Activated B cell treated with CpG ODN at 0.5 μM for 24 hours (primary cell): ENCODE data around the gene EFCAB8. TPM values are rescaled to one million over a fixed set of nuclear protein-coding genes. Genes with fewer than 3 reads are reported as not detected.

Experiments used
- ATAC-seq: fragments of 200-7000 bp; cut with Tn5 transposase; one replicate; pipeline ENCODE4 v1.10.0; 2021; ENCODE audit warnings: low read depth, mild to moderate bottlenecking, moderate library complexity
- CTCF ChIA-PET: fragments of 350-600 bp; sonication (Branson Sonifier 250); formaldehyde crosslinking; loops from one replicate; lab custom pipeline; 2021; ENCODE audit warnings: antibody characterized with exemption; lab: Charles Lee
- POLR2A ChIA-PET: fragments of 350-600 bp; sonication (Branson Sonifier 250); formaldehyde crosslinking; loops from one replicate; lab custom pipeline; 2021; ENCODE audit warnings: antibody characterized with exemption; lab: Charles Lee
- DNase-seq: peaks from one replicate; pipeline ENCODE4 v3.0.0; 2022
- H3K27ac Mint-ChIP-seq: one replicate; pipeline ENCODE4 v1.8.0; 2020; ENCODE audit warnings: mixed read lengths
- H3K27me3 Mint-ChIP-seq: one replicate; pipeline ENCODE4 v1.8.0; 2021; ENCODE audit warnings: mixed read lengths
- H3K36me3 Mint-ChIP-seq: one replicate; pipeline ENCODE4 v1.8.0; 2021; ENCODE audit warnings: low read depth, mixed read lengths
- H3K4me1 Mint-ChIP-seq: one replicate; pipeline ENCODE4 v1.8.0; 2021; ENCODE audit warnings: mixed read lengths
- H3K4me3 Mint-ChIP-seq: one replicate; pipeline ENCODE4 v1.8.0; 2020; ENCODE audit warnings: mild to moderate bottlenecking, mixed read lengths
- H3K9me3 Mint-ChIP-seq: one replicate; pipeline ENCODE4 v1.8.0; 2020; ENCODE audit warnings: mixed read lengths
- CTCF ChIP-seq: fragments of 200-600 bp; IDR thresholded peaks from one replicate; pipeline ENCODE4 v1.8.0; 2022; ENCODE audit warnings: antibody characterized with exemption, mild to moderate bottlenecking
- intact Hi-C: fragments of 100-400 bp; cut with micrococcal nuclease; formaldehyde crosslinking; loops from one replicate; pipeline ENCODE4 v1.15.1; 2024
- total RNA-seq: library from RNA; stranded (reverse); gene quantifications from 2 replicates; pipeline ENCODE4 v1.2.3, GENCODE V29; 2022

Gene EFCAB8
- total RNA-seq, 1 donor from 2014 or later = 0.71 TPM

DNA sequence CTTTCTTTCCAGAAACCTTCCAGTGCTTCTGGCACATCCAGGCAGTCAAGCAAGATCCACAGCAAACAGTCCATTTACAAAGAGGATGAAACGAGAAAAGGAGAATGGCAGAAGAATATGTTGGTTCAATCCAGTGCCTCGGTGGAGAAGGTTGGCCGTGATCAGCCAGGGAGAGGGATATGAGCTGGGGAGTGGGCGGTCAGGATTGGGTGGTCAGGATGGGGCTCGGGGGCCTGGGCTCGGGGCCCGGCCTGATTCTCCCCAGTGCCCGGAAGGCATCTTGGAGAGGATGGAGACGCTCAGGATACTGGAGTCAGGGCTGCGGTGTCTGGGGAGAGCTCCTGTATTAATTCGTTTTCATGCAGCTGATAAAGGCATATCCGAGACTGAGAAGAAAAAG, 61.3 kb downstream of the EFCAB8 start:
- H3K27ac Mint-ChIP-seq = no peak overlapping the region
- ChIA-PET POLR2A (no interaction called here), CTCF (no interaction called here)
- H3K9me3 Mint-ChIP-seq = peaks cover 10% of the 10 kb centered on the region
- peaks cover 3% of the 10 kb centered on the region for H3K36me3 Mint-ChIP-seq
- intact Hi-C loops = no loop called here
- no peaks in the 10 kb centered on the region for H3K4me1 Mint-ChIP-seq
- DNase-seq (no peak), ATAC-seq (no peak)
- no peaks in the 10 kb centered on the region for H3K27me3 Mint-ChIP-seq
- no peak for TF ChIP-seq CTCF
- H3K4me3 Mint-ChIP-seq = no peak overlapping the region

DNA sequence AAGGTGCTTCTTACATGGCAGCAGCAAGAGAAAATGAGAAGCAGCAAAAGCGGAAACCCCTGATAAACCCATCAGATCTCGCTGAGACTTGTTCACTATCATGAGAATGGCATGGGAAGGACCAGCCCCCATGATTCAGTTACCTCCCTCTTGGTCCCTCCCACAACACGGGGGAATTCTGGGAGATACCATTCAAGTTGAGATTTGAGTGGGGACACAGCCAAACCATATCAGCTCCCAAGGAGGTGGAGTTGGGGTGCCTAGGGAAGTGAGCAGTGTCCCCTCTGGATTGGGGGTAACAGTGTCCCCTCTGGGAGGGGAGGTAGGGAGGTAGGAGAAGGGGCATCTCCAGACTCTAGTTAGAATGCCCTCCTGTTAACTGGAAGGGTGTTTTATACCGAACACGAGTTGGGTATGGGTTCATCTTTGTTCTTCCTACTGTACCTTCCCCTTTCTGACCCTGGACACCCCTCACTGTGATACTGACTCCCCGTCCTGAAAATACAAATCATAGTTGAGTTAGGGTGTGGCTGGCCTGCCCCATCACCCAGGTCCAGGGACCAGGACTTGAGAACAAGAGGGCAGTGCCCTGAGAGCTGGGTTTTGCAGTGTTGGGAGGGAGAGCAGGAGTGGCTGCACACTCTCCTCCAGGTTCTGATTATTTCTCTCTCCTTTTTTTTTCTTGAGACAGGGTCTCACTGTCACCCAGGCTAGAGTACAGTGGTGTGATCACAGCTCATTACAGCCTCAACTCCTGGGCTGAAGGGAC, 62.0 kb downstream of the EFCAB8 start:
- TF ChIP-seq CTCF = no peak
- Mint-ChIP-seq H3K4me1 (no peaks in the 10 kb centered on the region), H3K36me3 (no peaks in the 10 kb centered on the region), H3K27ac (no peak overlapping the region), H3K9me3 (peaks cover 6% of the 10 kb centered on the region), H3K27me3 (no peaks in the 10 kb centered on the region), H3K4me3 (no peak overlapping the region)
- CTCF ChIA-PET = no interaction called here
- DNase-seq (no peak), ATAC-seq (no peak)
- POLR2A ChIA-PET = interaction anchor here (0.6 kb wide), 1 partner anchor 100 kb away, joined by 5 read pairs; no protein-coding TSS in a partner anchor
- intact Hi-C loops = no loop called here

DNA sequence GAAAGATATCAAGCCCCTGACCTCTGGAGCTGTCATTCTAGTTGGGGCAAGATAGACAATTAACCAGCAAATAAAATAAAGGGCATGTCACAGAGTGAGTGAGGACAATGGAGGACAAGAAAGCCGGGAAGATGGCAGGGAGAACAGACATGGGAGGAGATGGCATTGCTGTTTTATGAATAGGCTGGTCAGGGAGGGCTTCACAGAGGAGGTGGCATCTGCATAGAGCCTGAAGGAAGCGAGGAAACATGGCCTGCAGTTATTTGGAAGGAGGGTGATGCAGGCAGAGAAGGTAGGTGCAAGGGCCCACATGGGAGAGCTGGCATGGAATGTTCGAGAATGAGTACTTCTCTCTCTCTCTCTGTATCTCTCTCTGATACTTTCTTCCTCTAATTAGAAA, 63.7 kb downstream of the EFCAB8 start:
- H3K27ac Mint-ChIP-seq = no peak overlapping the region
- DNase-seq = no peak
- no peaks in the 10 kb centered on the region for H3K36me3 Mint-ChIP-seq
- no peak overlapping the region for H3K4me3 Mint-ChIP-seq
- H3K4me1 Mint-ChIP-seq = no peaks in the 10 kb centered on the region
- TF ChIP-seq CTCF = no peak
- H3K27me3 Mint-ChIP-seq = no peaks in the 10 kb centered on the region
- POLR2A ChIA-PET = no interaction called here
- no peak for ATAC-seq
- CTCF ChIA-PET = interaction anchor here (1.7 kb wide), 1 partner anchor 21 kb away, joined by 3 read pairs; no protein-coding TSS in a partner anchor
- intact Hi-C loops = no loop called here
- no peaks in the 10 kb centered on the region for H3K9me3 Mint-ChIP-seq

DNA sequence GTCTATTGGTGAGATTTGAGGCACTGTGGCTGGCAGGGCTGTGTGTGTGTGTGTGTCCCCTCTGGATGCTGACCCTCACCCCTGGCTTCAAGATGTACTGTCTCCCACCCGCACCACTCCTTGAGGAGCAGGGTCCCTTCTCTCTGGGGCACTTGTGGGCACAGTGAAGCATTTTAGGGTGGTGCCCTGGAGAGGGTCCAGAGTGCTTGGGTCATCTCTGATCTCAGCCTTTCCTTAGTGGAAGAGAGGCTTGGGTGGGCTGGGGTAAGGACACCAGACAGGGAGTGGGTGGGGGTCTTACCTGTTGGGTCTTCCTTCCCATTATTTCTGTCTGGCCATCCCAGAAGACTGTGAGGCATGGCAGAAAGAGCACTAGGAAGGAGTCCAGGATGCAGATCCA, 66.1 kb downstream of the EFCAB8 start:
- Mint-ChIP-seq H3K27me3 (no peaks in the 10 kb centered on the region), H3K9me3 (no peaks in the 10 kb centered on the region), H3K27ac (no peak overlapping the region), H3K4me3 (no peak overlapping the region), H3K4me1 (no peaks in the 10 kb centered on the region), H3K36me3 (no peaks in the 10 kb centered on the region)
- DNase-seq (no peak), ATAC-seq (no peak)
- POLR2A ChIA-PET = no interaction called here
- CTCF ChIA-PET = no interaction called here
- no peak for TF ChIP-seq CTCF
- intact Hi-C loops = no loop called here

GRCh38 chr20:32925481-32926196, 66.9 kb downstream of the EFCAB8 start:
- Mint-ChIP-seq H3K4me3 (no peak overlapping the region), H3K9me3 (no peaks in the 10 kb centered on the region), H3K27me3 (no peaks in the 10 kb centered on the region), H3K36me3 (no peaks in the 10 kb centered on the region), H3K27ac (no peak overlapping the region), H3K4me1 (no peaks in the 10 kb centered on the region)
- ChIA-PET CTCF (no interaction called here), POLR2A (no interaction called here)
- no peak for ATAC-seq
- no peak for TF ChIP-seq CTCF
- intact Hi-C loops = no loop called here
- no peak for DNase-seq
